HPDE6-E6E7 (cell line): ENCODE data around the gene CASQ1.
A peak's percentile ranks its signal among the peaks of the same experiment; 100 is the strongest.

Experiments used
- DNase-seq: peaks from one replicate; pipeline ENCODE4 v3.0.0; 2011; ENCODE audit warnings: missing footprints; ENCODE audit errors: extremely low spot score

The CASQ1 gene

GRCh38 chr1:160168609-160169369, 21.6 kb upstream of the CASQ1 start:
- DNase-seq: no peak

- DNase-seq: no peak
Observed at GRCh38 chr1:160169553-160170399, 20.6 kb upstream of the CASQ1 start.

GRCh38 chr1:160171354-160171753, 19.0 kb upstream of the CASQ1 start:
- DNase-seq: peak; percentile 26

GRCh38 chr1:160171980-160172379, 18.4 kb upstream of the CASQ1 start:
- DNase-seq: no peak

GRCh38 chr1:160177231-160177630, 13.1 kb upstream of the CASQ1 start:
- no peak for DNase-seq

GRCh38 chr1:160177667-160178066, 12.7 kb upstream of the CASQ1 start:
- DNase-seq: no peak

GRCh38 chr1:160178731-160179130, 11.6 kb upstream of the CASQ1 start:
- DNase-seq: no peak

- no peak for DNase-seq
Observed at GRCh38 chr1:160179336-160179735, 11.0 kb upstream of the CASQ1 start.

GRCh38 chr1:160186246-160186645, 4.1 kb upstream of the CASQ1 start:
- no peak for DNase-seq

GRCh38 chr1:160186729-160187128, 3.6 kb upstream of the CASQ1 start:
- DNase-seq: no peak

- DNase-seq: no peak
Observed at GRCh38 chr1:160187407-160187806, 3.0 kb upstream of the CASQ1 start.

GRCh38 chr1:160188341-160188740, 2.0 kb upstream of the CASQ1 start:
- no peak for DNase-seq

GRCh38 chr1:160191756-160192155, 1.4 kb downstream of the CASQ1 start:
- DNase-seq: no peak

- DNase-seq: no peak
Observed at GRCh38 chr1:160192234-160192633, 1.9 kb downstream of the CASQ1 start.

- DNase-seq: peak; percentile 72
Observed at GRCh38 chr1:160193091-160193819, 2.9 kb downstream of the CASQ1 start.

- no peak for DNase-seq
Observed at GRCh38 chr1:160193832-160194736, 3.7 kb downstream of the CASQ1 start.

- DNase-seq: no peak
Observed at GRCh38 chr1:160194737-160195059, 4.3 kb downstream of the CASQ1 start.

- DNase-seq: no peak
Observed at GRCh38 chr1:160196143-160196542, 5.8 kb downstream of the CASQ1 start.

- DNase-seq: no peak
Observed at GRCh38 chr1:160197231-160197630, 6.9 kb downstream of the CASQ1 start.

GRCh38 chr1:160200786-160201185, 10.4 kb downstream of the CASQ1 start:
- DNase-seq: no peak

- no peak for DNase-seq
Observed at GRCh38 chr1:160204526-160205241, 14.3 kb downstream of the CASQ1 start.
